Activated naive CD8-positive, alpha-beta T cell treated with anti-CD3 and anti-CD28 coated beads for 36 hours (primary cell): Measurements from ENCODE around the gene ALG12. TPM values are rescaled to one million over a fixed set of nuclear protein-coding genes. Genes with fewer than 3 reads are reported as not detected.

Source experiments
- DNase-seq: peaks from one replicate; pipeline ENCODE4 v3.0.0; 2021
- H3K27ac Mint-ChIP-seq: one replicate; pipeline ENCODE4 v1.8.0; 2022; ENCODE audit warnings: mild to moderate bottlenecking, moderate library complexity, mixed read lengths
- H3K27me3 Mint-ChIP-seq: one replicate; pipeline ENCODE4 v1.8.0; 2022; ENCODE audit warnings: mild to moderate bottlenecking, mixed read lengths
- H3K36me3 Mint-ChIP-seq: one replicate; pipeline ENCODE4 v1.8.0; 2021; ENCODE audit warnings: mild to moderate bottlenecking, mixed read lengths
- H3K4me1 Mint-ChIP-seq: one replicate; pipeline ENCODE4 v1.8.0; 2021; ENCODE audit warnings: mixed read lengths
- H3K4me3 Mint-ChIP-seq: one replicate; pipeline ENCODE4 v1.8.0; 2022; ENCODE audit warnings: mild to moderate bottlenecking, moderate library complexity, mixed read lengths
- H3K9me3 Mint-ChIP-seq: one replicate; pipeline ENCODE4 v1.8.0; 2022; ENCODE audit warnings: mixed read lengths
- total RNA-seq, 2 experiments: library from RNA; stranded (reverse); gene quantifications; one replicate each; pipeline ENCODE4 v1.2.3, GENCODE V29; 2021

Gene ALG12
- total RNA-seq, 2 experiments from 2014 or later, result 14.5 to 15.2 TPM

GRCh38 chr22:49918911-49919881 is 958 bp upstream of the ALG12 start:
- H3K4me3 Mint-ChIP-seq, result peak overlapping the region; percentile 52
- H3K27ac Mint-ChIP-seq, result no peak overlapping the region
- no peaks in the 10 kb centered on the region for H3K27me3 Mint-ChIP-seq

GRCh38 chr22:49916831-49917230 is 1.4 kb downstream of the ALG12 start:
- Mint-ChIP-seq H3K4me3 (peak overlapping the region; percentile 88), H3K4me1 (peaks cover 17% of the 10 kb centered on the region), H3K27ac (no peak overlapping the region), H3K27me3 (no peaks in the 10 kb centered on the region), H3K36me3 (peaks cover 4% of the 10 kb centered on the region), H3K9me3 (no peaks in the 10 kb centered on the region)
- DNase-seq, result no peak

More at GRCh38 chr22:49918911-49919881, 958 bp upstream of the ALG12 start:
- Mint-ChIP-seq H3K36me3 (peaks cover 5% of the 10 kb centered on the region), H3K9me3 (no peaks in the 10 kb centered on the region), H3K4me1 (peaks cover 22% of the 10 kb centered on the region)
- no peak for DNase-seq

- Mint-ChIP-seq H3K4me3 (no peak overlapping the region), H3K36me3 (peaks cover 4% of the 10 kb centered on the region), H3K27ac (no peak overlapping the region), H3K27me3 (no peaks in the 10 kb centered on the region), H3K9me3 (no peaks in the 10 kb centered on the region), H3K4me1 (peaks cover 16% of the 10 kb centered on the region)
- DNase-seq, result no peak
Observed at GRCh38 chr22:49915610-49916009, 2.6 kb downstream of the ALG12 start.

GRCh38 chr22:49914256-49914655 is 4.0 kb downstream of the ALG12 start:
- peaks cover 11% of the 10 kb centered on the region for H3K4me1 Mint-ChIP-seq

GRCh38 chr22:49913446-49913845 is 4.8 kb downstream of the ALG12 start:
- H3K4me3 Mint-ChIP-seq, result no peak overlapping the region
- H3K27ac Mint-ChIP-seq, result no peak overlapping the region
- H3K36me3 Mint-ChIP-seq, result peaks cover 4% of the 10 kb centered on the region
- no peak for DNase-seq
- H3K9me3 Mint-ChIP-seq, result no peaks in the 10 kb centered on the region
- no peaks in the 10 kb centered on the region for H3K27me3 Mint-ChIP-seq
- H3K4me1 Mint-ChIP-seq, result peaks cover 11% of the 10 kb centered on the region

More at GRCh38 chr22:49914256-49914655, 4.0 kb downstream of the ALG12 start:
- H3K27me3 Mint-ChIP-seq, result no peaks in the 10 kb centered on the region
- peaks cover 2% of the 10 kb centered on the region for H3K36me3 Mint-ChIP-seq
- H3K27ac Mint-ChIP-seq, result no peak overlapping the region
- no peak for DNase-seq
- H3K9me3 Mint-ChIP-seq, result no peaks in the 10 kb centered on the region
- H3K4me3 Mint-ChIP-seq, result no peak overlapping the region

- H3K4me3 Mint-ChIP-seq, result no peak overlapping the region
- peaks cover 11% of the 10 kb centered on the region for H3K4me1 Mint-ChIP-seq
- H3K27ac Mint-ChIP-seq, result no peak overlapping the region
- peaks cover 5% of the 10 kb centered on the region for H3K36me3 Mint-ChIP-seq
- no peak for DNase-seq
- H3K9me3 Mint-ChIP-seq, result no peaks in the 10 kb centered on the region
- no peaks in the 10 kb centered on the region for H3K27me3 Mint-ChIP-seq
Observed at GRCh38 chr22:49913026-49913425, 5.2 kb downstream of the ALG12 start.

GRCh38 chr22:49911881-49912625 is 6.2 kb downstream of the ALG12 start:
- Mint-ChIP-seq H3K27me3 (no peaks in the 10 kb centered on the region), H3K36me3 (peaks cover 6% of the 10 kb centered on the region), H3K27ac (no peak overlapping the region), H3K4me3 (no peak overlapping the region), H3K4me1 (peaks cover 8% of the 10 kb centered on the region), H3K9me3 (no peaks in the 10 kb centered on the region)
- no peak for DNase-seq

- H3K4me3 Mint-ChIP-seq, result no peak overlapping the region
Observed at GRCh38 chr22:49910229-49911155, 7.7 kb downstream of the ALG12 start.

GRCh38 chr22:49909476-49910205 is 8.6 kb downstream of the ALG12 start:
- Mint-ChIP-seq H3K27ac (no peak overlapping the region), H3K4me3 (no peak overlapping the region), H3K9me3 (no peaks in the 10 kb centered on the region), H3K4me1 (peaks cover 2% of the 10 kb centered on the region), H3K36me3 (peaks cover 8% of the 10 kb centered on the region), H3K27me3 (no peaks in the 10 kb centered on the region)
- DNase-seq, result no peak

More at GRCh38 chr22:49910229-49911155, 7.7 kb downstream of the ALG12 start:
- no peak for DNase-seq
- Mint-ChIP-seq H3K27me3 (no peaks in the 10 kb centered on the region), H3K27ac (no peak overlapping the region), H3K4me1 (peaks cover 2% of the 10 kb centered on the region), H3K36me3 (peaks cover 8% of the 10 kb centered on the region), H3K9me3 (no peaks in the 10 kb centered on the region)

GRCh38 chr22:49907807-49908206 is 10.4 kb downstream of the ALG12 start:
- Mint-ChIP-seq H3K9me3 (no peaks in the 10 kb centered on the region), H3K27me3 (no peaks in the 10 kb centered on the region)

GRCh38 chr22:49906799-49907290 is 11.4 kb downstream of the ALG12 start:
- Mint-ChIP-seq H3K4me1 (peaks cover 2% of the 10 kb centered on the region), H3K36me3 (peaks cover 18% of the 10 kb centered on the region), H3K27me3 (no peaks in the 10 kb centered on the region), H3K9me3 (no peaks in the 10 kb centered on the region), H3K4me3 (no peak overlapping the region), H3K27ac (peak overlapping the region; percentile 57)
- no peak for DNase-seq

More at GRCh38 chr22:49907807-49908206, 10.4 kb downstream of the ALG12 start:
- H3K4me3 Mint-ChIP-seq, result no peak overlapping the region
- H3K36me3 Mint-ChIP-seq, result peaks cover 14% of the 10 kb centered on the region
- DNase-seq, result no peak
- no peak overlapping the region for H3K27ac Mint-ChIP-seq
- H3K4me1 Mint-ChIP-seq, result peaks cover 2% of the 10 kb centered on the region

GRCh38 chr22:49906071-49906798 is 12.0 kb downstream of the ALG12 start:
- H3K4me1 Mint-ChIP-seq, result peaks cover 2% of the 10 kb centered on the region
- no peak overlapping the region for H3K4me3 Mint-ChIP-seq
- H3K9me3 Mint-ChIP-seq, result peaks cover 1% of the 10 kb centered on the region
- DNase-seq, result no peak
- H3K27me3 Mint-ChIP-seq, result no peaks in the 10 kb centered on the region
- peaks cover 24% of the 10 kb centered on the region for H3K36me3 Mint-ChIP-seq
- no peak overlapping the region for H3K27ac Mint-ChIP-seq

GRCh38 chr22:49905465-49905864 is 12.8 kb downstream of the ALG12 start:
- peaks cover 2% of the 10 kb centered on the region for H3K4me1 Mint-ChIP-seq
- DNase-seq, result no peak
- H3K36me3 Mint-ChIP-seq, result peaks cover 30% of the 10 kb centered on the region
- no peak overlapping the region for H3K27ac Mint-ChIP-seq
- H3K9me3 Mint-ChIP-seq, result peaks cover 3% of the 10 kb centered on the region
- no peak overlapping the region for H3K4me3 Mint-ChIP-seq
- no peaks in the 10 kb centered on the region for H3K27me3 Mint-ChIP-seq
